ENCODE measurements around the gene PRKAB2.

DNA sequence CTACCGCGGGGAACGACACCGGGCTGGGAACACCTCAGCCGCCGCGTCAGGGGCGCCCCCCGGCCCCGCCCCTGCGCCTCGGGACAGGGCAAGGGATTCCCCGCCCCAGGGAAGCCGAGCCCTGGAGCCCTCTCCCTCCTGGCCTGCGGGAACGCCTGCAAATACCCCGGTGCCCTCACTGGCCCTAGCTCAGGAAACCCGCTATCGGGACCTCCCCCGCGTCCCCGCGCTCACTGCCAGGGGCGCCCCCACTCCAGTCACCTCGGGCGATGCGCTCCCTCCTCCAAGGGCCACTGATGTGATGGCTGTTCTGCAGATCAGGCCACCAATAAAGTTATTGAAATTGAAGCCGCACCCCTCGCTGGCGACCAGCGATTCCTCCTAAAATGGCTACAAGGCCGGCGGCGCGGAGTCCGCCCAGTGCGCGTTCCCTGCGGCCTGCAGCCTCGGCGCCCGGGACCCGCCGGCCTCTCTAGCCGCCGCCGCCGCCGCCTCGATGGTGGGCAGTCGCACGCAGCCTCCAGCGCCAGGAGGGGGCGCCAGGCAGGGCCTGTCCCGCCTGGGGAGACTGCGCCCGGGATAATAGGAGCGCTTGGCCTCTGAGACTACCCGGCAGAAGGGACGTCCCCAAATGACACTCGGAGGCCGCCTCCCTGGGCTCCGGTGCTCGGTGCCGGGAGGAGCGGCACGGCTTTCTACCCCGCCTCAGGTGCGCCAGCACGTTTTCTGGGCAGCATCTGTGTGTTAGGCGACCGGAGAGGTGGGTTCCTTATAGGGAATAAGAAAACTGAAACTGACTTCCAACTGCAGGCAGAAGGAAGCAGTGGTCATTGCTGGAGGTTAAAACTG lies at the start of gene PRKAB2:
- TF ChIP-seq ELF4 (CRISPR knock-in tag; IDR thresholded peaks at IDR 0.05; ENCODE audit: borderline replicate concordance) (no peak; the same call in 1 of the 2 replicates), JUND (CRISPR knock-in tag; IDR thresholded peaks at IDR 0.05) (peak; percentile 36; the same call in 1 of the 2 replicates), ZNF558 (CRISPR knock-in tag; IDR thresholded peaks at IDR 0.05; ENCODE audit: borderline replicate concordance) (peak; percentile 73; the same call in 1 of the 2 replicates), NFRKB (IDR thresholded peaks at IDR 0.05) (no peak), ZNF263 (CRISPR knock-in tag; IDR thresholded peaks at IDR 0.05) (peak; percentile 77)
